COLO829 (cell line): Measurements from ENCODE around the gene SRGAP2B.
"Not testable (repeated sequence)": the region's sequence is repeated elsewhere in the genome, so short reads cannot be mapped to it uniquely, and the experiment has no call there.

Experiments used
- DNase-seq: peaks from one replicate; pipeline ENCODE4 v3.0.0; 2012; ENCODE audit warnings: low spot score

Gene SRGAP2B

GRCh38 chr1:145041519-145041918 lies 53.6 kb downstream of the SRGAP2B start:
- DNase-seq: not testable (repeated sequence)

DNA sequence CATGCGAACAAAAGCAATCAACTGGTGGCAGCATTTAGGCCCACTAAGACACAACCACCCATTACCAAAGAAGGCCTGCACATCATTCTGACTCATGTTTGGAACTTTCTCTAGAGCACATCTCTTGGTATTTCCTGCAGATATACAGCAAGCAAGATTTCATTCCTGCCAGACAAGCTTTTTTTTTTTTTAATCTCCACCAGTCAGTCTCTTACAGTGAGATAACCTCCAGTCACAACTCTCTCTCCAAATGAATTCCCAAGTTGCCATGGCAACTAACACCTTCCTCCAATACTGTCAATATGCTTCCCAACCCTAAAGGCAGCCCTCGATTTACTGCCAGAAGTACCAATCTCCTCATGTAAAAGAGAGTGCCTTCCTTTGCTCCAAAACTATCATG lies 59.1 kb downstream of the SRGAP2B start:
- not testable (repeated sequence) for DNase-seq

DNA sequence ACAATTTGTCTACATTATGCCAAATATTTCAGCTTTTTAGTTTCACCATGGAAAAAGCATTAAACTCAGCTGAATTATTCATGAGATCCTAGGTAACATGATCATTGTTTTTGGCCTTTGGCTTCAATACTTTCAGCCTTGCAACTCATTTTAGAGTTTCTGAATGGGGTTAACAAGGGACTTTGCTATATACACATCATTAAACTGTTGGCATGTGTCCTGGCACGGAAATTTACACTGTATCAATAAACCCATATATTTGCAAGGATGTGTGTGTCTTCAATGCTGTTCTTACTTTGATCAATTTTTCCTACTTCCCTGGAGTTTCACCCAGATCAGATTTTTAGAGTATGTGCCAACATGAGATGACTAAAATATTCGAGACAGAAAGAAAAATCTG lies 61.6 kb downstream of the SRGAP2B start:
- DNase-seq: not testable (repeated sequence)

DNA sequence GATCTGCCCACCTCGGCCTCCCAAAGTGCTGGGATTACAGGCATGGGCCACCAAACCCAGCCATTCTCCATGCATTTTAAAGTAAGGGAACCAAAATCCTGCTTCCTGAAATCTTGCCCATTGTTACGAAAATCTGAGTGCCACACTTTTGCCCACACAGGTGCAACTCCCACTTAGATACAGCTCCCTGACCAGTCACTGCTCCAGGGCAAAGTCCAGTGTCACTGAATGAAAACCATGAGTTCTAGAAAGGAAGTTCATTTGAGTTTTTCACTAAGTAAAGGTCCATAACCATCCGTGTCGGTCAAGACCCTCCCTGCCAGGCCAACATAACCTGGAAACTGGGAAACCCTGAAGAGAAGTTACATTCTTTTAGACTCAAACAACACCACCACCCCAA lies 67.9 kb downstream of the SRGAP2B start:
- not testable (repeated sequence) for DNase-seq

DNA sequence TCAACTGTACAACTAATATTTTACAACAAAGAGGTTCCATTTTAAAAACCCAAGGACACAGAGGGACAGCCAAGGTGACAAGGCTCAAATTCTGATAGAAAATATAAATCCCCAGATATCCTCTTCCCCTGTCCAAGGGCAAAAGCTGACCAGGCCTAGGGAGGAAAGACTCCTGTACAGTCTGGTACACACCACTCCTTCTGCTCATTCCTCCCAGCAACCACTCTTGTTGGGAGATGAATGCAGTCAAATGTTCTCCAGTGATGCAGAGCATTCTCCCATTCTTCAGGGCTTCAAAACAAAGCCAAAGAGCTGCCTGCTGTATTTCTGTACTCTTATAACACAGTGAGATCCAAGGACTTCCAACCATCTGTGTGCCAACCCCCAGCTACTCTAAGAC lies 69.8 kb downstream of the SRGAP2B start:
- DNase-seq: not testable (repeated sequence)

DNA sequence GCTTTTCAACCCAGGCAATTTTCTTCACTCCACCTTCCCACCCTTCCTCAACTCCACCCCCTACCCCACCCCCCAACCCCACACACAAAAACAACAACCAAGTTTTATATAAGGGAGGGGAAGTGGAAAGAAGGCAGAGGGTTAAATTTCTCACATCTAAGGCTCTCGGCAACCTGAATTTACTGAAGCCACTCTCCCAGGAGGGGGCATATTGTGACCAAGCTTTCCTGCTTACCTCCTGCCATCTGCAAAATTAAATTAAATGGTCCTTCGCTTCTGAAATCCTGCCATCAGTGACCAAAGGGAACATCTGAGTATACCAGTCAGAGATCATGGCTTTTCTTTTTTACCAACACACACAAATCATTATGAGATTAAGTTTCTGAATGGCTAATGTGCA lies 72.9 kb downstream of the SRGAP2B start:
- not testable (repeated sequence) for DNase-seq

GRCh38 chr1:145021749-145022148 lies 73.4 kb downstream of the SRGAP2B start:
- not testable (repeated sequence) for DNase-seq

- not testable (repeated sequence) for DNase-seq
Measured at GRCh38 chr1:145019709-145020108, 75.4 kb downstream of the SRGAP2B start.

DNA sequence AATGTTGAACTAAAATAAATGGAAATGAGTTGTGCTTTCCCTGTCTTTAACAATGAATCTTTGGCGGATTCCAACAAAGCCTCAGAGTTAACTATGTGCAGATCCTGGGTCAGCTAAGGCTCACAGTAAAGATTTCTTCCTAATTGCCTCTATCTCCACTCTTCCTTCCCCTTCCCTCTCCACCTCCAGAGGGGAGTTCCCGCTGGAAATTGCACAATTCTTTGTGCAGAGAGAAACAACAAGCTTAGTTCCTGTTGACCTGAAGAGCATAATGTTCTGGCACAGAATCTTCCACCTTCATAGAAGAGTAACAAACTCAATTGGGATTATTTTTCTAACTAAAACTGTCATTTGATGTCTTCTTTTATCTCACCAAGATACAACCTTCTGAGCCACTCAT lies 77.4 kb downstream of the SRGAP2B start:
- not testable (repeated sequence) for DNase-seq

GRCh38 chr1:145016492-145016862 lies 78.7 kb downstream of the SRGAP2B start:
- not testable (repeated sequence) for DNase-seq

GRCh38 chr1:145015744-145016491 lies 79.2 kb downstream of the SRGAP2B start:
- DNase-seq: not testable (repeated sequence)

GRCh38 chr1:145013353-145013752 lies 81.8 kb downstream of the SRGAP2B start:
- not testable (repeated sequence) for DNase-seq

DNA sequence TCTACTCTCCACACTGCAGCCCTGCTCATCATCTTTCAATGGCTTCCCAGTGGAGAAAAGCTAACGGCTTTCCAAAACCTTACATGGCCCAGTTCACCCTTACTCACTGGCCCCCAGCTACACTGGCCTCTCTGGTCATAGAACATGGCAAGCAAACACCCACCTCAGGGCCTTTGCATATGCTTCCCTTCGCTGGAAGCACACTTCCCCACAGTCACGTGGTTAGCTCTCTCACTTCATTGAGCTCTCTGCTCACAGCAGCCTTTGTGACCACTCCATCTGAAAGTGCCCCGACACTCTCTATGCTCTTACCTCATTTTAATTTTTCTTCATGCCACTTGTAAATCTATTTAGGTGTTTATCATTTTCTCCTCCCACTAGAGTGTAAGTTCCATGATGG lies 83.3 kb downstream of the SRGAP2B start:
- not testable (repeated sequence) for DNase-seq

- DNase-seq: not testable (repeated sequence)
Measured at GRCh38 chr1:145010580-145010979, 84.5 kb downstream of the SRGAP2B start.

GRCh38 chr1:145009928-145010327 lies 85.2 kb downstream of the SRGAP2B start:
- not testable (repeated sequence) for DNase-seq

GRCh38 chr1:145008388-145008787 lies 86.7 kb downstream of the SRGAP2B start:
- not testable (repeated sequence) for DNase-seq

GRCh38 chr1:145005142-145005541 lies 90.0 kb downstream of the SRGAP2B start:
- DNase-seq: not testable (repeated sequence)

GRCh38 chr1:145001381-145001780 lies 93.7 kb downstream of the SRGAP2B start:
- not testable (repeated sequence) for DNase-seq

- not testable (repeated sequence) for DNase-seq
Measured at GRCh38 chr1:145000743-145001326, 94.3 kb downstream of the SRGAP2B start.

GRCh38 chr1:145000074-145000742 lies 94.9 kb downstream of the SRGAP2B start:
- DNase-seq: not testable (repeated sequence)

DNA sequence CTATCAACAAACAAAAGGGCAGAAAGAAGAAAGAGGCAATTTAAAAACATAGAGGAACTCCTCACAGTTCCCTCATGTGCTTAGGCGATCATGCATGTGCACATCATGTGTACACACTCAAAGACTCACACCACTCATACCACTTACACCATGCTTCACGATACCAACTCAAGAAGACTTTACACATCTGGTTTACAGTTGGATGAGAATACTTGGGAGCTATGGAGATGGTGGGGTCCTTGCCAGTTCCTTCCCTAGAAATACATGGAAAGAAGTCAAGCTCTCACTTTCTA lies 96.2 kb downstream of the SRGAP2B start:
- not testable (repeated sequence) for DNase-seq

- DNase-seq: not testable (repeated sequence)
Measured at GRCh38 chr1:144998134-144998980, 96.8 kb downstream of the SRGAP2B start.
